MM.1S (cell line): ENCODE results near the gene CXCL17.

Source experiments
- DNase-seq: peaks from one replicate; pipeline ENCODE4 v3.0.0-alpha.2; 2015
- H2AFZ ChIP-seq: fragments of 300-600 bp; sonication (generic); 2 replicates; pipeline ENCODE4 v1.6.0; 2016; ENCODE audit warnings: antibody characterized with exemption, low read length
- H3F3A ChIP-seq: fragments of 300-600 bp; sonication (generic); 2 replicates; pipeline ENCODE4 v1.6.1; 2016; ENCODE audit warnings: mild to moderate bottlenecking, antibody characterized with exemption, low read length, moderate library complexity, mixed read lengths; ENCODE audit not compliant: insufficient read depth
- H3K27ac ChIP-seq: fragments of 300-600 bp; sonication (generic); 2 replicates; pipeline ENCODE4 v1.5.1; 2016; ENCODE audit warnings: mild to moderate bottlenecking, low read length
- H3K27me3 ChIP-seq: fragments of 300-600 bp; sonication (generic); replicated peaks from 2 replicates; pipeline ENCODE4 v1.6.0; 2016; ENCODE audit warnings: low read length; ENCODE audit not compliant: insufficient read depth
- H3K36me3 ChIP-seq: fragments of 300-600 bp; sonication (generic); replicated peaks from 2 replicates; pipeline ENCODE4 v1.6.1; 2016; ENCODE audit warnings: mild to moderate bottlenecking, low read length, mixed read lengths; ENCODE audit not compliant: insufficient read depth
- H3K4me1 ChIP-seq: fragments of 300-600 bp; sonication (generic); 2 replicates; pipeline ENCODE4 v1.6.1; 2016; ENCODE audit warnings: low read length, mixed read lengths
- H3K4me2 ChIP-seq: fragments of 300-600 bp; sonication (generic); 2 replicates; pipeline ENCODE4 v1.6.0; 2016; ENCODE audit warnings: low read depth, low read length
- H3K4me3 ChIP-seq: fragments of 300-600 bp; sonication (generic); 2 replicates; pipeline ENCODE4 v1.5.1; 2016; ENCODE audit warnings: low read length, mixed read lengths
- H3K79me2 ChIP-seq: fragments of 300-600 bp; sonication (generic); 2 replicates; pipeline ENCODE4 v1.6.1; 2016; ENCODE audit warnings: mixed run types, low read length, mixed read lengths
- H3K9ac ChIP-seq: fragments of 300-600 bp; sonication (generic); 2 replicates; pipeline ENCODE4 v1.6.1; 2016; ENCODE audit warnings: low read length, mixed read lengths
- H3K9me2 ChIP-seq: fragments of 300-600 bp; sonication (generic); replicated peaks from 2 replicates; pipeline ENCODE4 v1.6.1; 2016; ENCODE audit warnings: mild to moderate bottlenecking, low read length, mixed read lengths; ENCODE audit not compliant: insufficient read depth
- H3K9me3 ChIP-seq: fragments of 300-600 bp; sonication (generic); replicated peaks from 2 replicates; pipeline ENCODE4 v1.6.1; 2016; ENCODE audit warnings: mild to moderate bottlenecking, low read length, mixed read lengths; ENCODE audit not compliant: insufficient read depth
- H4K20me1 ChIP-seq: fragments of 300-600 bp; sonication (generic); 2 replicates; pipeline ENCODE4 v1.6.1; 2016; ENCODE audit warnings: mild to moderate bottlenecking, low read length, moderate library complexity, mixed read lengths; ENCODE audit not compliant: insufficient read depth
- CTCF ChIP-seq: fragments of 300-600 bp; sonication (generic); IDR thresholded peaks from 2 replicates; pipeline ENCODE4 v1.5.1; 2016; ENCODE audit warnings: antibody characterized with exemption, low read length, mixed read lengths
- EZH2 ChIP-seq: fragments of 300-600 bp; sonication (generic); optimal IDR thresholded peaks from 2 replicates; pipeline ENCODE3; 2017; ENCODE audit warnings: low read depth, mild to moderate bottlenecking, antibody characterized with exemption, low read length, mixed read lengths
- EZH2phosphoT487 ChIP-seq: fragments of 300-600 bp; sonication (generic); IDR thresholded peaks from 2 replicates; pipeline ENCODE4 v1.6.1; 2018; ENCODE audit warnings: antibody characterized with exemption, low read length

The CXCL17 gene

DNA sequence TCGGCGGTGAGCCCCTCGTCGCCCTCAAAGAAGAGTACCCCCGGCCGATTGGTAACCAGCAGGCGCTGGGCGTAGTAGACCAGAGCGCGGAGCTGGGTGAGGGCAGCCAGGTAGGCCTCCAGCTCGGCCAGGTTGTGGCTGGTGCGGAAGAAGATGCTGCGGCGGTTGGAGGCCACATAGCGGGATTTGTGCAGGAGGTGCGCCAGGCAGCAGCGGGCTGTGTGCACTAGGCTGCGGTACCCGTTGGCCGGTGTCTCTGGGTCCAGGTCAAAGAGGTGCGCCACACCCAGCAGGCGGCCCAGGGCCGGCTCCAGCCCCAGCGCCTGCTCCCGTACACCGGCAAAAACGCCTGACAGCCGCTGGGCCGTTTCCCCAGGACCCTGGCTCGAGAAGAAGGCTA is 32.4 kb downstream of the CXCL17 start:
- Histone ChIP-seq H3K36me3 (no peaks in the 10 kb centered on the region; the same call in 1 of the 2 replicates), H4K20me1 (no peaks in the 10 kb centered on the region), H3K79me2 (no peaks in the 10 kb centered on the region), H3K9me2 (no peaks in the 10 kb centered on the region), H3K4me2 (no peak overlapping the region), H3K27ac (no peak overlapping the region), H3K9me3 (no peaks in the 10 kb centered on the region), H3K4me3 (no peak overlapping the region), H3K9ac (no peak overlapping the region), H3K4me1 (no peaks in the 10 kb centered on the region), H3K27me3 (no peaks in the 10 kb centered on the region), H3F3A (no peaks in the 10 kb centered on the region), H2AFZ (no peak overlapping the region)
- no peak for DNase-seq
- TF ChIP-seq CTCF, result no peak
- no peak for TF ChIP-seq EZH2phosphoT487
- TF ChIP-seq EZH2, result no peak

DNA sequence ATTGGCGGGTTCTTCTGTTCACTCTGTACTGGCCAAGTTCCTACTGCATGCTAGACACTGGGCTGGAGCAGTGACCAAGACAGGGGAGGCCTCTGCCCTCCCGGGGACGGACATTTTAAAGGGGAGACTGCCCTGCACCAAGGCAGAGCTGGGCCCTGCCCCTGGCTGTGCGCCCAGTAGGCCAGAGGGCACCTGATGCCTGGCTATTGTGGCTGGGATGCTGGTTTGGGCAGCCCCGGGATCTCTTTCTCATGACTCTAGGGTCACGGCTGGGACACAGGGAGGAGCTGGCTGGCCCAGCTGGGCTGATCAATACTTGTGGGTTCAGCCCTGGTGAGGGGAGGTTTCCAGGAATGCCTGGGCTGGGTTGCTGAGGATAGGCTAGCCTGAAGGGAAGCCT is 33.3 kb downstream of the CXCL17 start:
- no peak overlapping the region for H2AFZ ChIP-seq
- no peaks in the 10 kb centered on the region for H3K9me2 ChIP-seq
- H3K4me1 ChIP-seq, result no peaks in the 10 kb centered on the region
- H3K9ac ChIP-seq, result no peak overlapping the region
- H4K20me1 ChIP-seq, result no peaks in the 10 kb centered on the region
- no peaks in the 10 kb centered on the region for H3K27me3 ChIP-seq
- no peaks in the 10 kb centered on the region; the same call in 1 of the 2 replicates for H3K36me3 ChIP-seq
- H3K27ac ChIP-seq, result no peak overlapping the region
- no peaks in the 10 kb centered on the region for H3K79me2 ChIP-seq
- H3F3A ChIP-seq, result no peaks in the 10 kb centered on the region
- H3K4me2 ChIP-seq, result no peak overlapping the region
- no peak for DNase-seq
- no peak for TF ChIP-seq EZH2phosphoT487
- TF ChIP-seq EZH2, result no peak
- TF ChIP-seq CTCF, result no peak
- H3K9me3 ChIP-seq, result no peaks in the 10 kb centered on the region
- H3K4me3 ChIP-seq, result no peak overlapping the region

- Histone ChIP-seq H2AFZ (no peak overlapping the region), H3K4me2 (no peak overlapping the region), H3K4me1 (no peaks in the 10 kb centered on the region), H3K9ac (no peak overlapping the region), H4K20me1 (no peaks in the 10 kb centered on the region), H3K9me3 (no peaks in the 10 kb centered on the region), H3K27ac (no peak overlapping the region), H3F3A (no peaks in the 10 kb centered on the region), H3K36me3 (no peaks in the 10 kb centered on the region), H3K27me3 (no peaks in the 10 kb centered on the region), H3K79me2 (no peaks in the 10 kb centered on the region), H3K4me3 (no peak overlapping the region), H3K9me2 (no peaks in the 10 kb centered on the region)
- TF ChIP-seq CTCF, result no peak
- TF ChIP-seq EZH2, result no peak
- no peak for TF ChIP-seq EZH2phosphoT487
- DNase-seq, result no peak
Observed at GRCh38 chr19:42407816-42408175, 35.0 kb downstream of the CXCL17 start.
